D721Med (cell line): ENCODE data around the gene CKMT1A.
"Not testable (repeated sequence)": the region's sequence is repeated elsewhere in the genome, so short reads cannot be mapped to it uniquely, and the experiment has no call there.

ENCODE experiments used
- DNase-seq: peaks from one replicate; pipeline ENCODE4 v3.0.0; 2011; ENCODE audit warnings: low spot score; ENCODE audit not compliant: insufficient read length
- FAIRE-seq: peaks from 2 replicates; lab custom pipeline; 2011; peaks lifted over from hg19 to GRCh38; lab: Jason Lieb, UNC
- TF ChIP-seq, protein P1 (sequence below): IDR thresholded peaks from 2 replicates; pipeline ENCODE4 v1.5.1; 2012; ENCODE audit warnings: mild to moderate bottlenecking, control low read depth; ENCODE audit not compliant: insufficient read depth; ENCODE audit errors: missing control alignments

CKMT1A gene

GRCh38 chr15:43702701-43703424 lies 9.2 kb downstream of the CKMT1A start:
- TF ChIP-seq, protein P1, sequence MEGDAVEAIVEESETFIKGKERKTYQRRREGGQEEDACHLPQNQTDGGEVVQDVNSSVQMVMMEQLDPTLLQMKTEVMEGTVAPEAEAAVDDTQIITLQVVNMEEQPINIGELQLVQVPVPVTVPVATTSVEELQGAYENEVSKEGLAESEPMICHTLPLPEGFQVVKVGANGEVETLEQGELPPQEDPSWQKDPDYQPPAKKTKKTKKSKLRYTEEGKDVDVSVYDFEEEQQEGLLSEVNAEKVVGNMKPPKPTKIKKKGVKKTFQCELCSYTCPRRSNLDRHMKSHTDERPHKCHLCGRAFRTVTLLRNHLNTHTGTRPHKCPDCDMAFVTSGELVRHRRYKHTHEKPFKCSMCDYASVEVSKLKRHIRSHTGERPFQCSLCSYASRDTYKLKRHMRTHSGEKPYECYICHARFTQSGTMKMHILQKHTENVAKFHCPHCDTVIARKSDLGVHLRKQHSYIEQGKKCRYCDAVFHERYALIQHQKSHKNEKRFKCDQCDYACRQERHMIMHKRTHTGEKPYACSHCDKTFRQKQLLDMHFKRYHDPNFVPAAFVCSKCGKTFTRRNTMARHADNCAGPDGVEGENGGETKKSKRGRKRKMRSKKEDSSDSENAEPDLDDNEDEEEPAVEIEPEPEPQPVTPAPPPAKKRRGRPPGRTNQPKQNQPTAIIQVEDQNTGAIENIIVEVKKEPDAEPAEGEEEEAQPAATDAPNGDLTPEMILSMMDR = no peak
- DNase-seq = no peak
- no peak for FAIRE-seq

DNA sequence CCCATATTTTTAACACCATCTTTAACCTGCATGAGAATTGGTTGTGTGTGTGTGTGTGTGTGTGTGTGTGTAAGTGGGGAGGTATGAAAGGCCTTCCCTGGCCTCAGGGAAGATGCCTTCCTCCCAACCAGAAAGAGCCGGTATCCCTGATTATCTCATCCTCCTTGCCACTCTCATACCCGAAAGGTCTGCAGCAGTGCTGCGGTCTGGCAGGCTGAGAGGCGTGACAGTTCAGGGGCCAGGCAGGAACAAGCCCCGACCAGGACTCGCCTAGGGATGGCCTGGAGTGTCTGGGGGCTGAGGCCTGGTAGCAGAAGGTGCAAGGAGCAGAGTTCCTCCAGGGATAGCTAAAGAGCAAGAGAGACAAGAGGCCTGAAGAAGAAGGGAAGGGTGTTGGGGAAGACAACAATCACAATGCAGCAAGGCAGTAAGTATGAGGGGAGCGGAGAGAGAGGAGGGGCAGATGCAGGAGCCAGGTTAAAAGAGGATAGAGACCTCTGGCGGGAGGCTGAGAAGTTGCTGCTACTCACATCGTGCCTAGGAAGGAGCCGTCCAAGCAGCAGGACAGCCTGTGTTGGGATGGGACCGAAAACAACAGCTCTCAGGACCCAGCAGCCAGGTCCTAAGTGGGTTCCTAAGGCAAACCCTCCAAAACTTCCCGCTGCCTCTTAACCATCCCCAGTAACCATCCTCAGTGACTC lies 16.9 kb downstream of the CKMT1A start:
- FAIRE-seq, DNase-seq: not testable (repeated sequence)

GRCh38 chr15:43723151-43723550 lies 29.5 kb downstream of the CKMT1A start:
- no peak for FAIRE-seq
- TF ChIP-seq, protein P1 = no peak
- DNase-seq = no peak

GRCh38 chr15:43726306-43726705 lies 32.6 kb downstream of the CKMT1A start:
- DNase-seq, FAIRE-seq: not testable (repeated sequence)

GRCh38 chr15:43728053-43728725 lies 34.5 kb downstream of the CKMT1A start:
- not testable (repeated sequence) for FAIRE-seq

DNA sequence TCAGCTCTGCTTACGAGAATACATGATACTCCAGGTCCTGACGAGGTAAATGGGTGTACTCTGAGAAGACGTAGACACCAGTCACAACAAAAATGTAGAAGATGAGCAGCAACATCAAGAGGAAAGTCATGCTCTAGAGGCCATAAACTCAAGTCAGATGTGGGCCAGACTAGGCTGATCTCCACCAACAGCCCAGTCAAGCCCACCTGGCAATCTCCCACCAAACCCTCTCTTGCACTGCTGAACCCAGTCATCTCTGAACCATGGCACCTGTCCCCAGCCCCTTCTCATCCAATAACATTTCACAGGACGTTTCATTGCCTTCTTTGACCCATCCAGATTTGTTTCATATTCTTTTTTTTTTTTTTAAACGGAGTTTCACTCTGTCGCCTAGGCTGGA lies 41.8 kb downstream of the CKMT1A start:
- TF ChIP-seq, protein P1 = no peak
- no peak for DNase-seq
- FAIRE-seq = no peak

More at GRCh38 chr15:43728053-43728725, 34.5 kb downstream of the CKMT1A start:
- DNase-seq = not testable (repeated sequence)

DNA sequence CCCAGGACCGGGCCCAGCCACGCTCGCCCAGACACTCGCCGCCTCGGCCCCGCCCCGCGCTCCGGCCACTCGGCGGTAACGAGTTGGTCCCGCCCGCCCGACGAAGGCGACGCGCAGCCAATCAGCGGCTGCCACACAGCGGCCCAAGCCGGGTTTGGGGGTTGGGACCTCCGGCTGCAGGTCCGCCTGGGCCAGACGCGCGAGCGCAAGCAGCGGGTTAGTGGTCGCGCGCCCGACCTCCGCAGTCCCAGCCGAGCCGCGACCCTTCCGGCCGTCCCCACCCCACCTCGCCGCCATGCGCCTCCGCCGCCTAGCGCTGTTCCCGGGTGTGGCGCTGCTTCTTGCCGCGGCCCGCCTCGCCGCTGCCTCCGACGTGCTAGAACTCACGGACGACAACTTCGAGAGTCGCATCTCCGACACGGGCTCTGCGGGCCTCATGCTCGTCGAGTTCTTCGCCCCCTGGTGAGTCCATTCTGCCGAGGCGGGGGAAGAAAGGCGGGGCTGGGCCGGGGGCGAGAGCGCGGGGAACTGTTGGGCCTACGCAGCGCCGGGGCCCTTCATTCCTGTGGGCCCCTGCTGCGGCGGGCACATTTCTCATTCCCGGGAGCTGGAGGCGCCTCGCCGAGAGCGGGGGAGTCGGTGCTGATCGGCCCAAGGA lies 52.7 kb downstream of the CKMT1A start, which contains the start of gene PDIA3:
Gene PDIA3, plus strand, starts transcription at position 194 of the 658 bp plus-strand sequence. Its CDS starts 102 bp downstream, at position 296.
- peak; percentile 84 for DNase-seq
- not testable (repeated sequence) for FAIRE-seq

DNA sequence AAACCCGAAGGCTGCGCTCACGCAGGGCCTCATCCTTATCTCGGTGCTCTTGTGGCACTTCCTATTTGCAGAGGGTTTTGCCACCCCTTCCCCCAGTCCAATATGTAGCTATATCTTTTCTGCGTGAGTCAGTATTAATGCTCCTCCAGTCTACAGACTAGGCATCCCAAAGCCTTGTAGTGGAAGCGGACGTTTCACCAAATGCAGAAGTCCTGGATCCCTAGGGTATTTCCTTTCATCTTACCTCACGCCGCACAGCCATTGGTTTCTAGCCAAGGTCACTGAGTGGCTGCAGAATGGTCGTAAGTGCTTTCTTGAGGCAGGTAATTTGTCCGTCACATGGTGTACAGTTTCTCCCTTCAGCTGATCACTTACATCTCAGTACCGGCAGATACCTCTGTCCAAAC lies 53.2 kb downstream of the CKMT1A start:
- DNase-seq, FAIRE-seq: not testable (repeated sequence)

- DNase-seq (no peak), FAIRE-seq (no peak)
- TF ChIP-seq, protein P1 = no peak
Measured at GRCh38 chr15:43748376-43748775, 54.7 kb downstream of the CKMT1A start.
